NOMO-1 (cell line): ENCODE data around the gene SLC8A2.
"Not testable (repeated sequence)": the region's sequence is repeated elsewhere in the genome, so short reads cannot be mapped to it uniquely, and the experiment has no call there.

Experiments used
- DNase-seq, 2 experiments: peaks; one replicate each; lab custom pipeline; 2025; ENCODE audit not compliant: unreplicated experiment in 2 of 2; lab: John Stamatoyannopoulos, UW

SLC8A2 gene

DNA sequence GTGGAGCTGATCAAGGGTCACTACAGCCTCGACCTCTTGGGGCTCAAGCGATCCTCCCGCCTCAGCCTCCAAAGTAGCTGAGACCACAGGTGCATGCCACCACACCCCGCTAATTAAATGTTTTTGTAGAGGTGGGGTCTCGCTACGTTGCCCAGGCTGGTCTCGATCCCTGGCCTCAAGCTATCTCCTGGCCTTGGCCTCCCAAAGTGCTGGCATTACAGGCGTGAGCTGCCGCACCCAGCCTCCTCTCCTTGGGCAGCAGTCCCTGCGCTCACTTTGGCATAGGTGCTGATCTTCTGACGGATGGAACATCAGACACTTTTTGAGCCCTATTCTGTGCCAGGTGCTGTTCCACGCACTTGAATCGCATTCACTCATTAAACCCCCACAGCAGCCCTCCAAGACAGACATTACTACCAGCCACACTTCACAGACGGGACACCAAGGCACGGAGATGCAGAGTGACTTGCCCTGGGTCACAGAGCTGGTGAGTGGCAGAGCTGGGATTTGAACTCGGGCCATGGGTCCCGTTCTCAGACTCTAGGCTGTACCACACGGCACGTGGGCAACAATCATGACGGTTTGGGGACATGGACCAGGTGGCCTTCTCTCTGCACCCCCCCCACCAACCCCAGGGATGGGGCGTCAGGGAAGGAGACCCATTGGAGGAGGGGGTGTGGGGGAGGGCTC is 55.6 kb downstream of the SLC8A2 start:
- no peak for DNase-seq

DNA sequence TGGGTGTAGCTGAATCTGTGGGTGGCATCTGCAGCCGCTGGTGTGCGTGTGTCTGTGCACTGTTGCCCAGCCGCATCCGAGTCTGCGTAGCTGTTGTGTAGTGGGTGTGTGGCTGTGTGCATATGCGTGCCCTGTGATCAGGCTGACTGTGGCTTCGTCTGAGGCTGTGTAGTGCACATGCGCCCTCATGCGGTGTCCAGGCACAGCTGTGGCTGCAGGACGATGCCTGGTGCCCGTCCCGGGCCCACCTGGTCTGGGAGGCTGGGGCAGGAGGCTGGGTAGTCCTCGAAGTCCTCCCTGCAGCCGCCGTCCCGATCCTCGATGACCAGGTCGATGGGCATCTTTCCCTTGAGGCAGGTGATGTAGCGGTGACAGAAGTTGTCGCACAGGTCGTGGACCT is 57.2 kb downstream of the SLC8A2 start:
- DNase-seq: no peak

- no peak for DNase-seq
These were observed 57.8 kb downstream of the SLC8A2 start for GRCh38 chr19:47413941-47414340.

DNA sequence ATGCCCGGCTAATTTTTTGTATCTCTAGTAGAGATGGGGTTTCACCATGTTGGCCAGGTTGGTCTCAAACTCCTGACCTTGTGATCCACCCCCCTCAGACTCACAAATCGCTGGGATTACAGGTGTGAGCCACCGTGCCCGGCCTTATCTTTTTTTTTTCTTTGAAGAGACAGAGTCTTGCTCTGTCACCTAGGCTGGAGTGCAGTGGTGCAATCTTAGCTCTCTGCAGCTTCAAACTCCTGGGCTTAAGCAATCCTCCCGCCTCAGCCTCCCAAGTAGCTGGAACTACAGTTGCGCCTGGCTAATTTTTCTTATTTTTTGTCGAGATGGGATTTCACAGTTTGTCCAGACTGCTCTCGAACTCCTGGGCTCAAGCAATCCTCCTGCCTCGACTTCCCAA is 60.0 kb downstream of the SLC8A2 start:
- DNase-seq: not testable (repeated sequence)

DNA sequence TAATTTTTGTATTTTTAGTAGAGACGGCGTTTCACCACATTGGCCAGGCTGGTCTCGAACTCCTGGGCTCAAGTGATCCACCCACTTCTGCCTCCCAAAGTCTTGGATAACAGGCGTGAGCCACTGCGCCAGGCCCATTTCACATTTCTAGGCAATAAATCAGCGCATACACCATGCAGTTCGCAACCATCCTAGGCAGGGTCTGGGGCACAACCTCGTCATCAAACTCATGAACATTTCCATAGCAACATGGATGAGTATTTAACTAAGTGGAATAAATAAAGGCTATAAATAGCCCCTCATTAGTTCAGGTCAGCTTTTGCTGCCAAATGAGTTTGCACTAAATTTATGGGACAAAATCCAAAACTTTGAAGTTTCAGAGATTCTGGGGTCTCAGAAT is 60.6 kb downstream of the SLC8A2 start:
- DNase-seq: no peak

DNA sequence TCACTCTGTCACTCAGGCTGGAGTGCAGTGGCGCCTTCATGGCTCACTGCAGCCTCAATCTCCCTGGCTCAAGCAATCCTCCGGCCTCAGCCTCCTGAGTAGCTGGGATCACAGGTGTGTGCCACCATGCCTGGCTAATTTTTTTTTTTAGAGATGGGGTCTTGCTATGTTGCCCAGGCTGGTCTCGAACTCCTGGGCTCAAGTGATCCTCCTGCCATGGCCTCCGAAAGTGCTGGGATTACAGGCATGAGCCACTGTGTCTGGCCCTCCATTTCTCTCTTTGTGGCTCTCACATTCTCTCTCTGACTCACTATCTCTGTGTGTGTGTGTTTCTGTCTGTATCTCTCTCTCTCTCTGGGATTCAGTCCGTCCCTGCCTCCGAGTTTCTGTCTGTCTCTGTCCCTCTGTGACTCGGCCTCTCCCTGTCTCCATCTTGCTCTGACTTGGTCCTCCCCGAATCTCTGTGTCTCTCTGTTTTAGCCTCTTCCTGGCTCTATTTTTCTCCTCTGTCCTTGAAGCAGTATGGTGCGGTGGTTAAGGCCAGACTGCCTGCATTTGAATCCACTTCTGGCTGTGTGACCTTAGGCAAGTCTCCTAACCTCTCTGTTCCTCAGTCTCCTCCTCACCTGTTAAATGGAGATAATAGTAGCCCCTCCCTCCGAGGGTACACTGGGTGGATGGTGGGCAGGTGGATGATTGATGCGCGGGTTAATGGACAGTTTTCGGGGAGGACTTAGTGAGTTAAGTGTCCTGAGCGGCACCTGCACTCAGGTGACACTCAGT is 63.3 kb downstream of the SLC8A2 start:
- no peak for DNase-seq

DNA sequence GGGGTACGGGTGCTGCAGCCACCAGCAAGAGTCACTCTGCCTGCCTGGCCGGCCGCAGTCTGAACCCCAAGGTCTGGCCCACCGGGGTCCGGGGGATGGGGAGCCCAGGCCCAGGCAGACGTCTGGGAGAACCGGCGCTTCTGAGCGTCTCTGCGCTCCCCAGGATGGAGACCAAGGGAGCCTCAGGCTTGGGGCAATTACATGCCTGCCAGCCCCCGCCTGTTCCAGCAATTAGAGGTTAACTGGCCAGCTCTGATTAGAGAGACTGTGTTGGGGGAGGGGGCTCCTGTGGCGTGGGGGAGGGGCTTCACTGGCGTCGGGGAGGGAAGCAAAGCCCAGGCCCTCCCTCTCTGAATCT is 64.3 kb downstream of the SLC8A2 start:
- no peak for DNase-seq

DNA sequence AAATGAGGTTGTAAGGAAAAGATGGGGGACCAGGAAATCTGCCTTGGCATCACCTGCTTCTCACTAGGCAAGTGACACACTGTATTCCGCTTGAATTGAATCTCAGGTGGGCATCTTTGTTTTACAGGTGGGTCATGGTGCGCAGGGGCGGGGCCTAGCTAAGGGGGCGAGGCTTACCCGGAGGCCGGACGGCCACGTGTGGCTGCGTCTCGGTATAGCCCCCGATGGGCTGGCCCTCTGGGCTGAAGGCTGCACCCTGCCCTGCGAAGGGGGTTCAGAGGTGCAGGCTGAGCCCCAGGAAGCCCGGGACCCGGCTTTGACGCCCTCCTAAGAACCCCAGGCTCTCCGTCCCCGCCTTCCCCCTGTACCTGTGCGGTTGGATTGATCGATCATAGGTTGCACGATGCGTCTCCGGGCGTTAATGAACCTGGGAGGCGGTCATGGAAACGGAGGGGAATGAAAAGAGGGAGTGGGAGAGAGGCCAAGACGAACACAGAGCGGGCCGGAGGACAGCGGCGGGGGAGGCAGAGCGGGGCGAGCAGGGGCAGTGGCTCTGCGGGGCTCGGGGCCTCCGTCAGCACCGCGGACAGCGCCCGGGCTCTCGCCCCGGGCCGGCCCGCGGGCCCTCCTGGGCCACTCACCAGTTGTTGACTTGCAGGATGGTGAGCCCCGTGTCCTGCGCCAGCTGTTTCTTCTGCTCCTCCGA is 64.8 kb downstream of the SLC8A2 start:
- peak in 1 of 2 experiments; percentile 12 for DNase-seq

DNA sequence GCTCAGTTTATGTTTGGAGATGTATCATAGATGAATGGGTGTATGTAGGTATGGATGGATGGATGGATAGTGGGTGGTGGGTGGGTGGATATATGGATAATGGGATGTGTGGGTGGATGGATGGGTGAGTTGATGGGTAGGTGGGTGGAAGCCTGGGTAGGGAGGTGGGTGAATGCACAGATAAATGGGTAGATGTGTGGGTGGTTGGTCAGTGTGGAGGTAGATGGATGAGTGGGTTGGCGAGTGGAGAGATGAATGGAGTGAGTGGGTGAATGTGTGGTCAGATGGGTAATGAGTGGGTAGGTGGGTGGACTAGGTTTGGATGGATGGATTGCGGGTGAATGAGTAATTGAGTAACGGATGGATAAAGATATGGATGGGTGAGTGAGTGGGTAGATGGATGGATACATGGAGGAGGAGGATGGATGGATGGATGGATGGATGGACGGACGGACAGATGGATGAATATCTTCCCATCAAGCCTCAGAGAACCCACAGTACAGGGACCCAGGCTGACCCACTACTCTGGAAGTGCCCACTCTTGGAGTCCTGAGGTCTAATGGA is 65.8 kb downstream of the SLC8A2 start:
- DNase-seq: no peak

DNA sequence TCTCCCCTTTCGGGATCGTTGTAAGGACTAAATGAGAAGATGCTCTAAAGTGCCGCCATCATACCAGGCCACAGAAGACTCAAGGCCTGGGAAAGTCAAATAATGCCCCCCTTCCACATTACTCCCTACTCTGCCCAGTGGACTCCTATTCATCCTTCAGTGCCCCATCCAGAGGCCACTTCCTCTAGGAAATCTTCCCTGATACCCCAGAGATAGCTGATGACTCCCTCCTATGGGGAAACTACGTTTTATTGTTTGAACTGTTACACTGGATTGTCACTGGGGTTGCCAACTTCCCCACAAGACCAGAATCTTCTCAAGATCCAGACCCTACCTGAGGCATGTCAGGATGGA is 66.5 kb downstream of the SLC8A2 start:
- DNase-seq: no peak

DNA sequence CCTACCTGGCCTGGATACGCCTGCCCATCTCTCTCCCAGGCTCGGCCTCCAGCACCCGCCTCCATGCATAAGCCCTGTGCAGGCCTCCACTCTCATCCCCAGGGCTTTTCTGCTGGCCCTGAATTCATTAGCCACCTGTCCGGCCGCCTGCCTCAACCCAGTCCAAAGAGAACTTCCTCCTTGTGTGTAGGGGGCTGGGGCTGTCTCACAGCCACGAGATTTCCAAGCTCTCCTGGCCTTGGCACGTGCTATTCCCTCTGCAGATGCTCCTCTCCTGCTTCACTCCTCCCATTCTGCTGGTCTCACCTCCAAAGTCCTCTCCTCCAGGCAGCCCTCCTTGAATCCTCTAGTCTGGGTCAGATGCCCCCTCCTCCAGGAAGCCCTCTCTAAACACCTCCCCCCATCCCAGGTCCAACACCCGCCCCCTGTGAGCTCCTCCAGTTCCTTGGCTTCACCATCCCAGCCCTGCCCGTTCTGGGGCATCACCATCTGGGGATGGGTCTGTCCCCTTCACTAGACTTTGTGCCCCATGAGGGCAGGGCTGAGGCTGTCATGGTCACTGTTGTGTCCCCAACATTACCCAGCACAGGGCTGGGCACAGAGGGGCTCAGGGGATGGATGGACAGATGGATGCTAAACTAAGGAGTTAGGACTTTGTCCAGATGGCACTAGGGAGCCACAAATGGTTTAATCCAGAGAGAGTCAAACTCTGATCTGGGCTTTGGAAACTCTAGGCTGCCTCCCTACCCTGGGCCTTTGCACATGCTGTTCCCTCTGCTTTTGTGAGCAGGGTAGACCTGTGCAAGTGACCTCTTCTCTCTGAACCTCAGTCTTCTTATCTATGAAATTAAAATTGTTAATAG is 67.1 kb downstream of the SLC8A2 start:
- DNase-seq: no peak

DNA sequence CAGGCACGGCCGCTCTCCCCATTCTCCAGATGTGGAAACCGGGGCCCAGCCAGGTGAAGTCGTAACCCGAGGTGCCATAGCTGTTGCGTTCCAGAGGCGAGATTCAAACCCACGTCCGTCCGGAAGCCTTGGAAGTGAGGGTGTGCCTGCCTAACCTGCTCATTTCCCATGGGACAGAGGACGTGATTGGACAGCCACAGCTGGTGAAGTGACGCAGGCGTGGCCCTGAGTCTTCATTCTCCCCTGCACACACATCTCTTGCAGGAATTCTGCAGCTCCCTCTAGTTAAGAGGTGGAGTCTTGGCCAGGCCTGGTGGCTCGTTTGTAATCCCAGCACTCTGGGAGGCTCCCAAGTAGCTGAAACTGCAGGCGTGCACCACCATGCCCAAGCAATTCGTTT is 69.2 kb downstream of the SLC8A2 start:
- no peak for DNase-seq

DNA sequence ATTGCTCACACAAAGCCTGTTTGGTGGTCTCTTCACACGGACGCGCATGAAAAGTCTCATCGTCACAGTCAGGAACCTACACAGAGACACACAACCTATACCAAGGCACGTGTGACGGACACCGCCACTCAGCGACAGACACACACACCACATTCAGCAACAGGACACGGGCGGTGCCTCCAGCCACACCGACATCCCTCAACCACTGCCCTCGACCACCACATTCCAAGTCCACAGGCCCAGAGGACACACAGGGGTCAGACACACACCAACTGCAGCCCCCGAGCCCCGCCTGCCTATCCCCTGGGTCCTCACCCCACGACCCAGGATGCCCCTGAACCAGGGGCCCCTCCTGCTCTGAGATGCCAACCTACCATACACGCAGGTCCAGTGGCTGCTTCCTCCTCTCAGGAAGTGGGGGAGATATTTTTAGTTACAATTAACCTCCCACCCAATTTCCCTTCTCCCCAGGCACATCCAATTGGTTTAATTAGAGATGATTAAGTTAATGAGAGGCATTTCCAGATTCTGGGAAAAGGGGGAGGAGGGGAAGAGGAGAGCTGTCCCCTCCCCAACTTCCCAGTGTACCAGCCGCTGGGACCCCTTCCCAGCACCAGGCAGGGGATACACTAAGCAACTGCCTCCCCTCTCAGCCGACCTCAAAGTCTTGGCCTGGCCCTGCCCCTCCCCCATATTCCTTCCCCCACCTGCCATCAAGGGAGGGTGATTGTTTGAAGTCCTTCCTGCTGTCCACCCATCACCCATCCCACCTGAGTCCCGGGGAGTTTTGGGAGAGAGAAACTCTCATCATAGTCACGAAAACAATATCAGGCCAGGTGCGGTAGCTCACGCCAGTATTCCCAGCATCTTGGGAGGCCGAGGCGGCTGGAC is 72.7 kb downstream of the SLC8A2 start:
- no peak for DNase-seq

DNA sequence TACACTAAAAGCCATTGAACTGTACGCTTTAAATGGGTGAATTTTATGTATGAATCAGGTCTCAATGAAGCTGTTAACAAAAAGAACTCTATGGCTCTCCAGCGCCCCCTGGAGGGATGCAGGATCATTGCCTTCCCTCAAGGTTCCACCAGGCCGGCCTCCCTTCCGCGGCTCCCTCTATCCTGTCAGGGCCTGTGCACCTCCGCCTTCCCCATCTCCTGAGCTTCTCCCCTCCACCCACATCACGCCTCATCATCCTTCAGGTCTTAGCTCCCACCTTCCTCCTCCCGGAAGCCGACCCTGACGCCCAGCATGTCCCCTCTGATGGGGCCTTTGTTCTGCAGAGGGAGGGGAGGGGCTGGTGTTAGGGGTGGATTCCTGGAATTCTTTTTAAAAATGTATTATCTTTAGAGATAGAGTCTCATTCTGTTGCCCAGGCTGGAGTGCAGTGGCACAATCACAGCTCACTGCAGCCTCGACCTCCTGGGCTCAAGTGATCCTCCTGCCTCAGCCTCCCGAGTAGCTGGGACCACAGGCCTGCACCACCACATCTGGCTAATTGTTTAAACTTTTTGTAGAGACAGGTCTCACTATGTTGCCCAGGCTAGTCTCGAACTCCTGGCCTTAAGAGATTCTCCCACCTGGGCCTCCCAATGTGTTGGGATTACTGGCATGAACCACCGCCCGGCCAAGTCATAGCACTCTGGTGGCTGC is 80.0 kb downstream of the SLC8A2 start:
- DNase-seq: peak; percentile 51 to 74

DNA sequence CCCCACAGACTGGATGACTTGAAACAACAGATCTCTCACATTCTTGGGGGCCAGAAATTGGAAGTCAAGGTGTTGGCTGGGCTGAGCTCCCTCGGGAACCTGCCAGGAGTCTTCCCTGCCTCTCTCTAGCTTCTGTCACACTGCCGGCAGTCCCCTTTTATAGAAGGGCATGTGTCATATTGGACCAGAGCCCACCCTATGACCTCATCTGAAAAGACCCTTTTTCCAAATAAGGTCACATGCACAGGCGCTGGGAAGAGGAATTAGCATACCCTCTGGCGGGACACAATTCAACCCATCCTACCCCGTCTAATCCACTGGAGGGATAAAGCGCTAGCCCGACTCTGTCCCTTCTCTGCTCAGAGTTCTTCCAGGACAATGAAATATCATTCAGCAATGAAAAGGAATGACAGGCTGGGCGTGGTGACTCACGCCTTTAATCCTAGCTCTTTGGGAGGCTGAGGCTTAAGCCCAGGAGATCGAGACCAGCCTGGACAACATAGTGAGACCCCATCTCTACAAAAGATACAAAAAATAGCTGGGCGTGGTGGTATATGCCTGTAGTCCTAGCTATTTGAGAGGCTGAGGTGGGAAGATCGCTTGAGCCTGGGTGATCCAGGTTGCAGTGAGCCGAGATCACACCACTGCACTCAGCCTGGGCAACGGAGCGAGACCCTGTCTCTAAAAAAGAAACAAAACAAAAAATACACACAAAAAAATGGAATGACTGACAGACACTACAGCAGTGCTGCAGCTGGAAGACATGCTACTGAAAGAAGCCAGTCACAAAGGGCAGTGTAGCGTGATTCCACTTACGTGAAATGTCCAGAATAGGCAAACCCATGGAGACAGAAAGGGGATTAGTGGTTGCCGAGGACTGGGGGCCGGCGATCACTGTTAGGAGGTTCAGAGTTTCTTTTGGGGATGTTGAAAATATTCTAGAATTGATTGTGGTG is 80.9 kb downstream of the SLC8A2 start:
- no peak for DNase-seq

- peak; percentile 97 to 98 for DNase-seq
These were observed 82.5 kb downstream of the SLC8A2 start for GRCh38 chr19:47389150-47389556.

DNA sequence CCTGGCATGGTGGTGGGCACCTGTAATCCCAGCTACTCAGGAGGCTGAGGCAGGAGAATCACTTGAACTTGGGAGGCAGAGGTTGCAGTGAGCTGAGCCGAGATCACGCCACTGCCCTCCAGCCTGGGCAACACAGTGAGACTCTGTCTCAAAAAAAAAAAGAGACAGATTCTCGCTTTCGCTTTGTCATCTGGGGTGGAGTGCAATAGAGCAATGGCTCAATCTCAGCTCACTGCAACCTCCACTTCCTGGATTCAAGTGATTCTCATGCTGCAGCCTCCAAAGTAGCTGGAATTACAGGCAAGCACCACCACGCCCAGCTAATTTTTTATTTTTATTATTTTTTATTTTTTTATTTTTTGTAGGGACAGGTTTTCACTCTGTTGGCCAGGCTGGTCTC is 83.0 kb downstream of the SLC8A2 start:
- peak in 1 of 2 experiments; percentile 68 for DNase-seq

DNA sequence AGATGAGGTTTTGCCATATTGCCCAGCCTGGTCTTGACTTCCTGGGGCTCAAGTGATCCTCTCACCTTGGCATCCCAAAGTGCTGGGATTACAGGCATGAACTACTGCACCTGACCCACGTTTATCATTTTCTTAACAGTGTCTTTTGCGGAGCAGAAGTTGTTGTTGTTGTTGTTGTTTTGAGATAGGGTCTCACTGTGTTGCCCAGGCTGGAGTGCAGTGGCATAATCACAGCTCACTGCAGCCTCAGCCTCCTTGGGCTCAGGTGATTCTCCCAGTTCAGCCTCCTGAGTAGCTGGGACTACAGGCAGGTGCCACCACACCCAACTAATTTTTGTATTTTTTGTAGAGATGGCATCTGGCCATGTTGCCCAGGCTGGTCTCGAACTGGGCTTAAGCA is 84.1 kb downstream of the SLC8A2 start:
- DNase-seq: not testable (repeated sequence)
